PC-3 (cell line): ENCODE data around the gene SVOPL. TPM values are rescaled to one million over a fixed set of nuclear protein-coding genes. Genes with fewer than 3 reads are reported as not detected.

Experiments used
- ATAC-seq: fragments of 200-7000 bp; cut with Tn5 transposase; 2 replicates; pipeline ENCODE4 v1.9.1; 2020; ENCODE audit warnings: mild to moderate bottlenecking, moderate library complexity
- BruUV-seq: library from RNA; stranded (reverse); fragments of 400-500 nt; replicated peaks from 2 replicates; lab custom pipeline; 2021; lab: Mats Ljungman, UMichigan
- CTCF ChIA-PET: fragments of 300-600 bp; sonication (Branson Sonifier 250); formaldehyde crosslinking; loops from one replicate; lab custom pipeline; 2022; ENCODE audit warnings: antibody characterized with exemption; lab: Charles Lee
- POLR2A ChIA-PET: fragments of 300-600 bp; sonication (Branson Sonifier 250); formaldehyde crosslinking; loops from one replicate; lab custom pipeline; 2022; ENCODE audit warnings: antibody characterized with exemption; ENCODE audit not compliant: unreplicated experiment; lab: Charles Lee
- DNase-seq: peaks from one replicate; pipeline ENCODE4 v3.0.0-alpha.2; 2015
- H2AFZ ChIP-seq: fragments of 300-600 bp; sonication (generic); 2 replicates; pipeline ENCODE4 v1.6.0; 2016; ENCODE audit warnings: antibody characterized with exemption, low read length
- H3F3A ChIP-seq: fragments of 300-600 bp; sonication (generic); one replicate; pipeline ENCODE4 v1.6.0; 2017; ENCODE audit warnings: antibody characterized with exemption, low read length, control low read depth, mild to moderate bottlenecking; ENCODE audit not compliant: unreplicated experiment
- H3K27ac ChIP-seq: fragments of 300-600 bp; sonication (generic); 2 replicates; pipeline ENCODE4 v1.5.1; 2016; ENCODE audit warnings: mild to moderate bottlenecking, low read length
- H3K27me3 ChIP-seq: fragments of 300-600 bp; sonication (generic); 2 replicates; pipeline ENCODE4 v1.6.1; 2016; ENCODE audit warnings: low read length, mixed read lengths
- H3K36me3 ChIP-seq: fragments of 300-600 bp; sonication (generic); 2 replicates; pipeline ENCODE4 v1.6.1; 2016; ENCODE audit warnings: low read depth, mixed run types, low read length, mixed read lengths
- H3K4me1 ChIP-seq: fragments of 300-600 bp; sonication (generic); 2 replicates; pipeline ENCODE4 v1.5.1; 2016; ENCODE audit warnings: low read length; ENCODE audit not compliant: insufficient read depth
- H3K4me2 ChIP-seq: fragments of 300-600 bp; sonication (generic); 2 replicates; pipeline ENCODE4 v1.6.0; 2016; ENCODE audit warnings: low read length
- H3K4me3 ChIP-seq: fragments of 300-600 bp; sonication (generic); 2 replicates; pipeline ENCODE4 v1.5.1; 2016; ENCODE audit warnings: mild to moderate bottlenecking, low read length, mixed read lengths
- H3K79me2 ChIP-seq: fragments of 300-600 bp; sonication (generic); 2 replicates; pipeline ENCODE4 v1.6.1; 2017; ENCODE audit warnings: low read length, mixed read lengths
- H3K9ac ChIP-seq: fragments of 300-600 bp; sonication (generic); 2 replicates; pipeline ENCODE4 v1.6.0; 2016; ENCODE audit warnings: mild to moderate bottlenecking, low read length
- H3K9me2 ChIP-seq: fragments of 300-600 bp; sonication (generic); replicated peaks from 2 replicates; pipeline ENCODE4 v1.6.1; 2016; ENCODE audit warnings: mixed run types, low read length, mixed read lengths
- H3K9me3 ChIP-seq: fragments of 300-600 bp; sonication (generic); 2 replicates; pipeline ENCODE4 v1.6.1; 2016; ENCODE audit warnings: low read length, mixed read lengths
- H4K20me1 ChIP-seq: fragments of 300-600 bp; sonication (generic); 2 replicates; pipeline ENCODE4 v1.6.1; 2016; ENCODE audit warnings: low read length, mixed read lengths
- EZH2 ChIP-seq: fragments of 300-600 bp; sonication (generic); IDR thresholded peaks from one replicate; pipeline ENCODE4 v1.6.1; 2017; ENCODE audit warnings: antibody characterized with exemption, mild to moderate bottlenecking, low read length; ENCODE audit not compliant: unreplicated experiment
- EZH2phosphoT487 ChIP-seq: fragments of 300-600 bp; sonication (generic); IDR thresholded peaks from 2 replicates; pipeline ENCODE4 v1.6.1; 2018; ENCODE audit warnings: mild to moderate bottlenecking, antibody characterized with exemption, low read length, borderline replicate concordance
- intact Hi-C: fragments of 100-400 bp; cut with micrococcal nuclease; formaldehyde crosslinking; loops from 2 replicates; pipeline ENCODE4 v1.9.0; 2023
- total RNA-seq: library from RNA; depleted of rRNA; stranded (reverse); fragments of >200 nt; gene quantifications from 2 replicates; pipeline ENCODE4 v1.2.3, GENCODE V29; 2014
- TF ChIP-seq, protein P1 (sequence below): fragments of 300-600 bp; sonication (generic); conservative IDR thresholded peaks from 2 replicates; pipeline ENCODE4 v1.5.1; 2017; ENCODE audit warnings: antibody characterized with exemption, low read depth, mild to moderate bottlenecking, low read length

The SVOPL gene
- total RNA-seq, 1 experiment from 2014 or later = not detected

- DNase-seq (no peak), ATAC-seq (no peak)
- Histone ChIP-seq H3K4me3 (no peak overlapping the region), H3F3A (no peaks in the 10 kb centered on the region), H3K27me3 (no peaks in the 10 kb centered on the region), H3K9me2 (no peaks in the 10 kb centered on the region), H4K20me1 (no peaks in the 10 kb centered on the region), H3K79me2 (no peaks in the 10 kb centered on the region), H3K9ac (no peak overlapping the region), H2AFZ (no peak overlapping the region), H3K36me3 (no peaks in the 10 kb centered on the region), H3K27ac (no peak overlapping the region), H3K4me1 (peaks cover 16% of the 10 kb centered on the region), H3K9me3 (no peaks in the 10 kb centered on the region), H3K4me2 (no peak overlapping the region)
- intact Hi-C loops = no loop called here
- no peak for TF ChIP-seq EZH2phosphoT487
- TF ChIP-seq EZH2 = no peak
- TF ChIP-seq, protein P1, sequence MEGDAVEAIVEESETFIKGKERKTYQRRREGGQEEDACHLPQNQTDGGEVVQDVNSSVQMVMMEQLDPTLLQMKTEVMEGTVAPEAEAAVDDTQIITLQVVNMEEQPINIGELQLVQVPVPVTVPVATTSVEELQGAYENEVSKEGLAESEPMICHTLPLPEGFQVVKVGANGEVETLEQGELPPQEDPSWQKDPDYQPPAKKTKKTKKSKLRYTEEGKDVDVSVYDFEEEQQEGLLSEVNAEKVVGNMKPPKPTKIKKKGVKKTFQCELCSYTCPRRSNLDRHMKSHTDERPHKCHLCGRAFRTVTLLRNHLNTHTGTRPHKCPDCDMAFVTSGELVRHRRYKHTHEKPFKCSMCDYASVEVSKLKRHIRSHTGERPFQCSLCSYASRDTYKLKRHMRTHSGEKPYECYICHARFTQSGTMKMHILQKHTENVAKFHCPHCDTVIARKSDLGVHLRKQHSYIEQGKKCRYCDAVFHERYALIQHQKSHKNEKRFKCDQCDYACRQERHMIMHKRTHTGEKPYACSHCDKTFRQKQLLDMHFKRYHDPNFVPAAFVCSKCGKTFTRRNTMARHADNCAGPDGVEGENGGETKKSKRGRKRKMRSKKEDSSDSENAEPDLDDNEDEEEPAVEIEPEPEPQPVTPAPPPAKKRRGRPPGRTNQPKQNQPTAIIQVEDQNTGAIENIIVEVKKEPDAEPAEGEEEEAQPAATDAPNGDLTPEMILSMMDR = no peak
- CTCF ChIA-PET = no interaction called here
- no TSS peak for BruUV-seq
- POLR2A ChIA-PET = interaction anchor here (0.7 kb wide), 1 partner anchor 35 kb away, joined by 3 read pairs; no protein-coding TSS in a partner anchor
These were observed 47.5 kb upstream of the SVOPL start for GRCh38 chr7:138748666-138749065.

- Histone ChIP-seq H3K4me3 (no peak overlapping the region), H3K4me2 (no peak overlapping the region), H3K4me1 (no peaks in the 10 kb centered on the region; the same call in 1 of the 2 replicates), H3K36me3 (no peaks in the 10 kb centered on the region), H4K20me1 (no peaks in the 10 kb centered on the region), H3K9ac (no peak overlapping the region), H3K27me3 (no peaks in the 10 kb centered on the region), H3K27ac (no peak overlapping the region), H3F3A (no peaks in the 10 kb centered on the region), H3K9me3 (no peaks in the 10 kb centered on the region), H3K79me2 (no peaks in the 10 kb centered on the region), H2AFZ (no peak overlapping the region), H3K9me2 (no peaks in the 10 kb centered on the region)
- no TSS peak for BruUV-seq
- TF ChIP-seq, protein P1 = no peak
- TF ChIP-seq EZH2phosphoT487 = no peak
- POLR2A ChIA-PET = no interaction called here
- ATAC-seq (no peak), DNase-seq (no peak)
- intact Hi-C loops = no loop called here
- CTCF ChIA-PET = no interaction called here
These were observed 44.9 kb upstream of the SVOPL start for GRCh38 chr7:138746073-138746472.

DNA sequence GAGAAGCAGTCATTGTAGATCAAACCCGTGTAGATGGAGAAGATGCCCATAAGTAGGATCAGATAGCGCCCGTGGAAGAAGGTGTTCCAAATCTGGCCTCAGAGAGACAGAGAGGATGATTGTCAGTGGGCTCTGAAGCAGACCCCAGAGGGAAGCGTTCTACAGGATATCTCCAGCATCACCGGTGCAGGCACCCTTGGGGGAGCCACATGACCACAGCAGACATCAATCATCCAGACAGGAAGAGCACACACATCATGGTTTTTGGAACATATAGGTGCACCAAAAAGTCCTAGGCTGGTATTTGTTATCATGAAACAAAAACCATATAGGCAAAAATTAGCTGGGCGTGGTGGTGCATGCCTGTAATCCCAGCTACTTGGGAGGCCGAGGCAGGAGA lies 44.0 kb upstream of the SVOPL start:
- TF ChIP-seq, protein P1 = no peak
- TF ChIP-seq EZH2 (no peak), EZH2phosphoT487 (no peak)
- POLR2A ChIA-PET = no interaction called here
- Histone ChIP-seq H3K9me2 (no peaks in the 10 kb centered on the region), H3K4me3 (no peak overlapping the region), H3K4me1 (no peaks in the 10 kb centered on the region; the same call in 1 of the 2 replicates), H3K9me3 (no peaks in the 10 kb centered on the region), H3K4me2 (no peak overlapping the region), H3K36me3 (no peaks in the 10 kb centered on the region), H3K79me2 (no peaks in the 10 kb centered on the region), H3K27ac (no peak overlapping the region), H4K20me1 (no peaks in the 10 kb centered on the region), H2AFZ (no peak overlapping the region), H3K9ac (no peak overlapping the region), H3F3A (no peaks in the 10 kb centered on the region), H3K27me3 (no peaks in the 10 kb centered on the region)
- CTCF ChIA-PET = no interaction called here
- no TSS peak for BruUV-seq
- no peak for DNase-seq
- ATAC-seq = no peak
- intact Hi-C loops = no loop called here
